Muscle layer of duodenum (tissue), 2 donors: ENCODE measurements around the gene PRAC1.

Experiments
- H3K27ac ChIP-seq: one replicate; pipeline ENCODE4 v1.7.0; 2013; ENCODE audit warnings: mild to moderate bottlenecking, low read length
- H3K27me3 ChIP-seq: one replicate; pipeline ENCODE4 v1.7.0; 2013; ENCODE audit warnings: low read depth, mild to moderate bottlenecking, control low read depth, low read length
- H3K36me3 ChIP-seq, 2 donors: one replicate each; pipeline ENCODE4 v1.7.0; 2013; ENCODE audit warnings: low read length in 2 of 2, control low read depth in 1 of 2, mild to moderate bottlenecking in 1 of 2; ENCODE audit not compliant: insufficient read depth in 2 of 2, control insufficient read depth in 1 of 2
- H3K4me1 ChIP-seq, 2 donors: one replicate each; pipeline ENCODE4 v1.7.0; 2013; ENCODE audit warnings: low read length in 2 of 2, mild to moderate bottlenecking in 2 of 2, control low read depth in 1 of 2, moderate library complexity in 1 of 2; ENCODE audit not compliant: insufficient read depth in 2 of 2, control insufficient read depth in 1 of 2
- H3K4me3 ChIP-seq, 2 donors: one replicate each; pipeline ENCODE4 v1.7.0; 2013; ENCODE audit warnings: low read length in 2 of 2, low read depth in 1 of 2, mild to moderate bottlenecking in 1 of 2
- H3K9me3 ChIP-seq, 2 donors: one replicate each; pipeline ENCODE4 v1.7.0; 2013; ENCODE audit warnings: low read length in 2 of 2, control low read depth in 1 of 2, mild to moderate bottlenecking in 1 of 2; ENCODE audit not compliant: control insufficient read depth in 1 of 2
- donor health status: healthy.

The PRAC1 gene

GRCh38 chr17:48753794-48754499 is 31.6 kb upstream of the PRAC1 start:
- peaks cover 4 to 17% of the 10 kb centered on the region in 2 donors for H3K4me1 ChIP-seq

DNA sequence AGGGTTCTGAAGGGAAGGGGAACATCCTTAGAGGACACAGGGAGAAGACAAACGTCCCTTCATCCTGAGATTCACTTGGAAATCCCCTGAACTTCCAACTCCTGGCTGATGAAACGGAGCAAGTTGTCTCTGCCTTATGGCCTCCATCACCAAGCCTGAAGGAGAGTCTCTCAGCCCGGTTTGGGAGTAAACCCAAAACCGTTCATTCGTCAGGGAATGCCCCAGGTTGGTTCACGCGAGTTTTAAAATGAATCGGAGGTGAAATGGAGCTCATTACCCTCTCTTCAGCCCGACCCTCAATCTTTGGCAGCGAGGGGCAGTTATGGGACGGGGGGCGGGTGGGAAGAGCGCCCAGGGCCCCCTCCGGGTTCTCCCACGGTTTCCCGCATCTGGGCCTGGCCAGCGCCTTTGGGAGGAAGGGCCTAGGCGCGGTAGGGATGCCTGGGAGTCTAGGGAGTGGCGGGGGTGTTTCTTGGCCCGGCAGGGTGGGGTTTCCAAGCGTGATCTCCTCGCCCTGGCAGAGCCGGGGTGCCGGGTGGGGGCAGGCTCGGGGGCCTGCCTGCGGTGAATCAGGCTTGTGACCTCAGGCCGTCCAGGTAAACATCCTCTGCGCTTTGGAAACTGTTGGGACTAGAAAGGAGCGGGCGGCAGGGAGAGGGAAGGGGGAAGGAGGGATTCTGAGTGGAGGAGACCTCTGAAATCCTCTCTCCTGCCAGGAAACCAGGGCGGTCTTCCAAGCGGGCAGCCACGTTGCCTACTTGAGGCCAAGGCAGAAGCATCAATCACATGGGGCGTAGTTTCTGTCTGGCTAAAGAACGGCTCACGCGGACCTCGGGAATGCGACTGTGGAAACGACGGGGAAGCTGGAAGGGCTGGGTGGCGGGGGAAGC is 30.3 kb upstream of the PRAC1 start:
- Histone ChIP-seq H3K9me3 (peaks cover 0 to 4% of the 10 kb centered on the region in 2 donors), H3K4me1 (peaks cover 4 to 17% of the 10 kb centered on the region in 2 donors), H3K27ac (no peak overlapping the region), H3K4me3 (no peak overlapping the region), H3K36me3 (no peaks in the 10 kb centered on the region), H3K27me3 (peaks cover 83% of the 10 kb centered on the region)

More at GRCh38 chr17:48753794-48754499, 31.6 kb upstream of the PRAC1 start:
- no peak overlapping the region for H3K27ac ChIP-seq
- peaks cover 72% of the 10 kb centered on the region for H3K27me3 ChIP-seq
- no peaks in the 10 kb centered on the region for H3K36me3 ChIP-seq
- no peak overlapping the region for H3K4me3 ChIP-seq
- H3K9me3 ChIP-seq, result no peaks in the 10 kb centered on the region

DNA sequence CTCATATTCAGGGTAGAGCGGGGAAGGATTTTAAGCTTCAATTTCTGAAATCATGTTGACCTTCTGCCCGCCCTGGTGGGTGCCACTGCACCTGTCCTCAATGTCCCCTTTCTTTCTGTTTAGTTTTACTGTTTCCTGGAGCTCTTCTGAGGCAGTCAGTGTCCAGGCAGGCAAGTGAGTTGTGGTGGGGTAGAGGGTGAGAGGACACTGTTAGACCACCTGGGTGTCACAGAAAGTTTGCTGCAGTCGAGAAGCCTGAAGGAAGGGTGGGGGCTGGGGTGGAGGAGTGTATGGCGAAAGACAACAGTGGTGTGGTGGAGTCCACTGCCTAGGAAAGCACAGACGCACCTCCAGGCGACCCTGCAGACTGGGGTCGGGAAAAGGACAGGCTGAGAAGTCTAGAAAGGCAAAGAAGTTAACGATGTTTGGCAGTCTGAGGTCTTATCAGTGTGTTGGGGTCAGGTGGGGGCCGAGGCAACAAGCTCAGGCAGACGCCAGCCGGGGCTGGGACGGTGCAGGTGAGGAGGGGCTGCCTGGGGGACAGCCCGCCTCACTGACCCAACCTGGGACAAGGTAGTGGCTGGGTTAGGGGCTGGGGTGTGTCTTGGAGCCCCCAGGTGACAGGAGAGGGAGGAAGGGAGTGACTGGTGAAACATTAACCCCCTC is 29.5 kb upstream of the PRAC1 start:
- peaks cover 4 to 17% of the 10 kb centered on the region in 2 donors for H3K4me1 ChIP-seq
- no peak overlapping the region for H3K4me3 ChIP-seq
- H3K36me3 ChIP-seq, result no peaks in the 10 kb centered on the region
- peaks cover 0 to 4% of the 10 kb centered on the region in 2 donors for H3K9me3 ChIP-seq
- H3K27me3 ChIP-seq, result peaks cover 91% of the 10 kb centered on the region
- no peak overlapping the region for H3K27ac ChIP-seq

GRCh38 chr17:48751172-48751571 is 28.9 kb upstream of the PRAC1 start:
- H3K27me3 ChIP-seq, result peaks cover 96% of the 10 kb centered on the region
- peaks cover 4 to 17% of the 10 kb centered on the region in 2 donors for H3K4me1 ChIP-seq

DNA sequence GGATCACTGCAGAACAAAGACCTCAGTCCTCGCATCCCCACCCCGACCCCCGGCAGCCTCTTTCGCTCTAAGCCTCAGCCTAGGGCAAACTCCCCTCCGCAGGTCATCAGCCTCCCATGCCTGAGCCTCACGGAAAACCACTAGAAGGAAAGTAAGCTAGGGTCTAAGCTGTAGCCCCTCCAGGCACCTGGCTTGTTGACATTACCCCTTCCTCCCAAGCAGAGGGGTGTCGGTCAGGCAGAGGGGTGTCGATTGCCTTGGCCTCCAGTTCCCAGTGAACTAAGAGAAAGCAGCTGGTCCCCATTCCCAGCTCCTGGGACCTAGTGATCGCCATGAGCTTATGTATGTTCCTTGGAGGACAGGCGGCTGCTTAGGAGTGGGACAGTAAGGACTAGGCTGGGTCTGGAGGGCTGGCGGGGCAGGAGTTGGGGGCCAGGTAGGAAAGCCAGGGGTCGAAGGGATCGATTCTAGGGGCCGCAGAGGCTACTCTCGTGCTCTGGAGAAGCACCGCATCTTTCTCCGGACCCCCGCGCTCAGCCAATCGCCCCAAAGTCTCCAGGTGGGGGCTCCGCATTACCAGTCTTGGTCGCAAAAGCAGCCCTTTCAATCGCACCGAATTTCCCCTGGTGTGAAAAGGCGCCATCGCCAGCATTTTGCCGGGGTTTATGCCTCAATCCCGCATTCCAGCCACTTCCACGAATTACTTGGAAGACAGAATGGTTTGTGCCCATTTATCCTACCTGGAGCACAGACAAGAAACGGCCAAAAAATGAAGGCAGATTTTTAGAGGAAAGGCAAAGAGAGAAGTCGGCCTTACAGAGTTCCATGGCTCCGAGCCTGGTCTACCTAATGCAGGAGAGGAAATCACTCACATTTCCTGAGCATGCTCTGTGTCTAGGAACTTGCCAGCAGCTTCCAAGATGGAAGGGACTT is 27.6 kb upstream of the PRAC1 start:
- H3K4me1 ChIP-seq, result peaks cover under 1 to 10% of the 10 kb centered on the region in 2 donors
- H3K36me3 ChIP-seq, result no peaks in the 10 kb centered on the region
- no peak overlapping the region for H3K4me3 ChIP-seq
- H3K27me3 ChIP-seq, result peaks cover 96% of the 10 kb centered on the region
- H3K9me3 ChIP-seq, result peaks cover 0 to 8% of the 10 kb centered on the region in 2 donors
- H3K27ac ChIP-seq, result no peak overlapping the region

More at GRCh38 chr17:48751172-48751571, 28.9 kb upstream of the PRAC1 start:
- Histone ChIP-seq H3K4me3 (no peak overlapping the region), H3K9me3 (peaks cover 0 to 4% of the 10 kb centered on the region in 2 donors), H3K36me3 (no peaks in the 10 kb centered on the region), H3K27ac (no peak overlapping the region)

DNA sequence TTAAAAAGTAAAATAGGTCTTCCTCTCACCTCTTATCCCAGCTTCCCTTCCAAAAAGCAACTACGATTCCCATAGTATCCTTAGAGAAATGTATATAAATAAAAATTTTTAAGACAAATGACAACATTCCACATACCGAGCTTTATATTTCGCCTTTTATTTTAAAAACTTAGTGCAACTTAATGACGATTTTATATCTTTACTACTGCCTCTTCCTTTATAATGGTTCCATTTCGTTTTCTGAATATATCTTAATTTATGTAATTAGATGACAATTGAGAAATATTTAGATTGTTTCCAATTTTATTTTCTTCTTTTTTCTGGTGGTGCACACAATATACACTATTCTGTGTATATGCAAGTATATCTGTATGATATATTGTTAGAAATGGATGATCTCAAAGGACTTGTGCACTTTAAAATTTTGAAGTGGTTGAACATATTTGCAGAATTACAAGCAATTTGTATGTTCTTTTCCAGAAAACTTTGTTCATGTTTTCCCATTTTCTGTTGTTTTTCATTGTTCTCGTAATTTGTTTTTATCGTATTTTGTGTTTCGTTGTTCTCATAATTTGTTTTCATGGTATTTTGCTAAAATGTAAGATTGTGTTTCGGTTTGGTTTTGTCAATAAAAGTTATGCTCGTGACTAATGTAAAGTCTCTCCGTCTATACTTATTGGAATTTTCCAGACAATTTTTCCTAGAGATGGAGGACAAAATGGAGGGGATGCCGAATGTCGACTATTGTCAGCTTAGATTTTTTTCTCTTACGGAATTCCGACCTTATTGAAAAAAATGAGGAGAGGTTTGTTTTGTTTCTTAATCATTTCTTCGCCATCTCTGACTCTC is 26.6 kb upstream of the PRAC1 start:
- peaks cover 93% of the 10 kb centered on the region for H3K27me3 ChIP-seq
- no peak overlapping the region for H3K27ac ChIP-seq
- peaks cover 0 to 8% of the 10 kb centered on the region in 2 donors for H3K9me3 ChIP-seq
- H3K4me3 ChIP-seq, result no peak overlapping the region
- peaks cover 0 to 7% of the 10 kb centered on the region in 2 donors for H3K4me1 ChIP-seq
- H3K36me3 ChIP-seq, result no peaks in the 10 kb centered on the region

GRCh38 chr17:48747445-48748363 is 25.4 kb upstream of the PRAC1 start:
- no peak overlapping the region for H3K27ac ChIP-seq
- H3K4me3 ChIP-seq, result no peak overlapping the region
- peaks cover 93% of the 10 kb centered on the region for H3K27me3 ChIP-seq
- H3K9me3 ChIP-seq, result peaks cover 0 to 8% of the 10 kb centered on the region in 2 donors
- peaks cover 0 to 3% of the 10 kb centered on the region in 2 donors for H3K4me1 ChIP-seq
- H3K36me3 ChIP-seq, result no peaks in the 10 kb centered on the region

GRCh38 chr17:48746916-48747444 is 24.7 kb upstream of the PRAC1 start:
- Histone ChIP-seq H3K4me3 (no peak overlapping the region), H3K27ac (no peak overlapping the region), H3K9me3 (peaks cover 0 to 8% of the 10 kb centered on the region in 2 donors), H3K27me3 (peaks cover 93% of the 10 kb centered on the region), H3K4me1 (no peaks in the 10 kb centered on the region), H3K36me3 (no peaks in the 10 kb centered on the region)
